Activated naive CD4-positive, alpha-beta T cell treated with anti-CD3 and anti-CD28 coated beads, Interleukin-2, amount 50 U/mL, for 16 hours (primary cell): ENCODE data around the gene FRMD4A.
A peak's percentile ranks its signal among the peaks of the same experiment; 100 is the strongest.
"Not testable (repeated sequence)": the region's sequence is repeated elsewhere in the genome, so short reads cannot be mapped to it uniquely, and the experiment has no call there.

Experiments
- DNase-seq: peaks from one replicate; pipeline ENCODE4 v3.0.0-alpha.2; 2020

Gene FRMD4A

DNA sequence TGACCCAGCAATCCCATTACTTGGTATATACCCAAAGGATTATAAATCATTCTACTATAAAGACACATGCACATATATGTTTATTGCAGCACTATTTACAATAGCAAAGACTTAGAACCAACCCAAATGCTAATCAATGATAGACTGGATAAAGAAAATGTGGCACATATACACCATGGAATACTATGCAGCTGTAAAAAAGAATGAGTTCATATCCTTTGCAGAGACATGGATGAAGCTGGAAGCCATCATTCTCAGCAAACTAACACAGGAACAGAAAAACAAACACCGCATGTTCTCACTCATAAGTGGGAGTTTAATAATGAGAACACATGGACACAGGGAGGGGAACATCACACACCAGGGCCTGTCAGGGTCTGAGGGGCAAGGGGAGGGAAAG lies 434.6 kb downstream of the FRMD4A start:
- DNase-seq = not testable (repeated sequence)

GRCh38 chr10:13894412-13895093 lies 436.2 kb downstream of the FRMD4A start:
- DNase-seq = no peak

DNA sequence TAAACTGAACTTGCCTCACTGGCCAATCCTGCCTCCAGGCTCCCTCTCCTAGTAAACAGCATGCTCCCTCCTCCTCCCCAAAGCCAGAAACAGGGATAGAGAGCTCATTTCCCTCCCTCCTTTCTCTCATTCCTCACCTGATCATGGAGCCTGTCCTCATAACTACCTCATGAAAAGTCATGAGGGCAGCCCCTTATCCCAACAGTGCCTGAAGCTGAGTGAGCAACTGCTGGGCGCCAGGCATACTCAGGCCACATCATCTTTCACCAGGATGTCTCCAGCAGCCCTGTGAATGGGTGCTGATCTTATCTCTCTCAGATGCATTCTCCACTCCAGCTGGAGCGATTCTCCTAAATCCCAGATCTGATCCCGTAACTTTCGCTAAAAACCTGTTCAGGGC lies 436.8 kb downstream of the FRMD4A start:
- no peak for DNase-seq

DNA sequence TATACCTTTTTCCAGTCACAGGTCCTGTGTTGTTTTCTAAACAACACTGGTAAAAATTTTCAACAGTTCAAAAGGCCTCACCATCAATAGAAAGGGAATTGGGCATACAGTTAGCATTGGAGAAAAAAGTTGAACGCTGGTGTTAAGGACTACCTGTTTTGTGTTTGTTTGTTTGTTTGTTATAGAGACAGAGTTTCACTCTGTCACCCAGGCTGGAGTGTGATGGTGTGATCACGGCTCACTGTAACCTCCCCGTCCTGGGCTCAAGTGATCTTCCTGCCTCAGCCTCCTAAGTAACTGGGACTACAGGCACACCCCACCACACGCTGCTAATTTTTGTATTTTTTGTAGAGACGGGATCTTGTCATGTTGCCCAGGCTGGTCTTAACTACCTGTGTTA lies 437.9 kb downstream of the FRMD4A start:
- DNase-seq = no peak

DNA sequence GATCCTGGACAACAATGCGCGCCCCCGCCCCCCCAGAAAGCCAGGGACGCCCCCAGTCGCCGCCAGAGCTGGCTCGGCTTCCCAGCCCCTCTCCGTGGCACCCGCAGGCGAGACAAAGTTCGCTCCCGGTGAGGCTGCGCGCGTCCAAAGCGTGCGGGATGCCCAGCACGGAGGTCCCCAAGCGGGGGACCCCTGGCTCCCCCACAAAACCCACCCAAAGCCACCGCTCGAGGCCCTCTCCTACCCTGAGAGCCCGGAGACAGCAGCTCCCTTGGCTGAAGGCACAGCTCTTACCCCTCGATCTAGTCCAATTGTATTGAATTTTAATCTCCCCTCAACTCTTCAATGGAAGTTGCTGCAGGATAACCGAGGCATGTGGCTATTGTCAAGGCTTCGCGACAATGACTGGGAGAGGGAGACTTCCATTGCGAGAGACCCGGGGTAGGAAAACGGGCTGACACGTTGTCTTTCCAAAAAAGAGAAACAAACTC lies 438.7 kb downstream of the FRMD4A start:
- DNase-seq = no peak

- peak; percentile 28 for DNase-seq
Observed at GRCh38 chr10:13891128-13892000, 439.4 kb downstream of the FRMD4A start.

- peak; percentile 25 for DNase-seq
Observed at GRCh38 chr10:13890233-13891127, 440.2 kb downstream of the FRMD4A start.

- DNase-seq = no peak
Observed at GRCh38 chr10:13887761-13888160, 443.0 kb downstream of the FRMD4A start.

- DNase-seq = no peak
Observed at GRCh38 chr10:13885238-13885990, 445.3 kb downstream of the FRMD4A start.

GRCh38 chr10:13883636-13884444 lies 446.9 kb downstream of the FRMD4A start:
- no peak for DNase-seq

GRCh38 chr10:13882119-13882711 lies 448.5 kb downstream of the FRMD4A start:
- DNase-seq = no peak

GRCh38 chr10:13880760-13881159 lies 450.0 kb downstream of the FRMD4A start:
- DNase-seq = no peak

- DNase-seq = no peak
Observed at GRCh38 chr10:13877154-13877909, 453.4 kb downstream of the FRMD4A start.

- no peak for DNase-seq
Observed at GRCh38 chr10:13873196-13873595, 457.5 kb downstream of the FRMD4A start.

- DNase-seq = no peak
Observed at GRCh38 chr10:13872411-13872810, 458.3 kb downstream of the FRMD4A start.

DNA sequence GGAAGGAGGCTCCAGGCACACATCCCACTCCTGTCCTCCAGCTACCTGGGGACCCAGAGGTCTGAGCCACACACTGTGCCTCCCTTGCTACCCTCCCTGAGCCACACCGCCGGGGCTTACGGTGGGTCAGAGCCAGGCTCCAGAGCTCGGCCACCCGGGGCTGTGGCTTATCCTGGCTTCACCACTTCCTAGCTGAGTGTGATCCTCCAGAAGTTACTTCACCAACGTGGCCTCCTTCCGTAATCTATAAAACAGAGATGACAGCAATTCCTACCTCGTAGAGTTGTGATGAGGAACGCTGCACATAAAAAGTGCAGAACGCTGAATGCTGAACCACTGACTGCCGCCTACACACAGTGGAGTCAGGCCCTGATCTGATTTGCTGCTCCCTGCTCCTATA lies 458.9 kb downstream of the FRMD4A start:
- DNase-seq = no peak

GRCh38 chr10:13871011-13871410 lies 459.7 kb downstream of the FRMD4A start:
- DNase-seq = no peak

DNA sequence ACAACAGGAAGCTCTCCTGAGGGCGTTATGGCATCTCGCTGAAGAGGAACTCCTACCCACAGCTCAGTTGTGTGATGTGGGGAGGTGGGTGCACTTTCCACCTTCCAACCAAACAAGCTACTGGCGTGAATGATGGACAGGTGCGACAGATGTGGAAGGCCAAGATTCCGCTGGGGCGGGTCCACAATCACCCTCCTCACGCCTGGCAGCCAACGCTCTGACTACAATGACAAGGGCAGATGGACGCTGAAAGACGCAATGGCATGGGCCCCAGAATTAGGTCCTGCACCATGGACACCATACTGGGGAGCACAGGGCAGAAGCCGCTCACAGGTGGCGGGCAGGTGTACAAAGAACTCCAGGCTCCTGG lies 461.4 kb downstream of the FRMD4A start:
- DNase-seq = no peak

- no peak for DNase-seq
Observed at GRCh38 chr10:13868528-13869294, 462.0 kb downstream of the FRMD4A start.
